ENCODE results near the gene TDRD9.
A peak's percentile ranks its signal among the peaks of the same experiment; 100 is the strongest.

The TDRD9 gene

GRCh38 chr14:104034976-104035699, 106.9 kb downstream of the TDRD9 start:
- DNase-seq, result peak; percentile 83
- no peak for TF ChIP-seq CTCF (IDR thresholded peaks at IDR 0.05; ENCODE audit: low read depth, low read length)
- H3K27me3 ChIP-seq (ENCODE audit: insufficient read depth, low read depth, severe bottlenecking), result no peaks in the 10 kb centered on the region
- peak overlapping the region; percentile 79 for H3K27ac ChIP-seq
- H3K36me3 ChIP-seq, result no peaks in the 10 kb centered on the region
- no peaks in the 10 kb centered on the region for H3K9me3 ChIP-seq (ENCODE audit: severe bottlenecking)
- H3K4me3 ChIP-seq (ENCODE audit: low read depth, low read length), result no peak overlapping the region

GRCh38 chr14:104036212-104036611, 108.0 kb downstream of the TDRD9 start:
- H3K9me3 ChIP-seq (ENCODE audit: severe bottlenecking), result no peaks in the 10 kb centered on the region
- H3K27me3 ChIP-seq (ENCODE audit: insufficient read depth, low read depth, severe bottlenecking), result no peaks in the 10 kb centered on the region
- H3K27ac ChIP-seq, result peak overlapping the region; percentile 79
- H3K36me3 ChIP-seq, result no peaks in the 10 kb centered on the region
- TF ChIP-seq CTCF (IDR thresholded peaks at IDR 0.05; ENCODE audit: low read depth, low read length), result no peak
- H3K4me3 ChIP-seq (ENCODE audit: low read depth, low read length), result no peak overlapping the region
- DNase-seq, result peak; percentile 67

- TF ChIP-seq CTCF (IDR thresholded peaks at IDR 0.05; ENCODE audit: low read depth, low read length), result no peak
- Histone ChIP-seq H3K36me3 (no peaks in the 10 kb centered on the region), H3K27ac (peak overlapping the region; percentile 79)
Observed at GRCh38 chr14:104037074-104037473, 108.8 kb downstream of the TDRD9 start.

GRCh38 chr14:104037903-104038302, 109.6 kb downstream of the TDRD9 start:
- Histone ChIP-seq H3K27me3 (ENCODE audit: insufficient read depth, low read depth, severe bottlenecking) (no peaks in the 10 kb centered on the region), H3K9me3 (ENCODE audit: severe bottlenecking) (no peaks in the 10 kb centered on the region), H3K4me3 (ENCODE audit: low read depth, low read length) (no peak overlapping the region), H3K27ac (peak overlapping the region; percentile 79), H3K36me3 (no peaks in the 10 kb centered on the region)
- no peak for TF ChIP-seq CTCF (IDR thresholded peaks at IDR 0.05; ENCODE audit: low read depth, low read length)
- DNase-seq, result no peak

More at GRCh38 chr14:104037074-104037473, 108.8 kb downstream of the TDRD9 start:
- no peak overlapping the region for H3K4me3 ChIP-seq (ENCODE audit: low read depth, low read length)
- no peak for DNase-seq
- no peaks in the 10 kb centered on the region for H3K9me3 ChIP-seq (ENCODE audit: severe bottlenecking)
- H3K27me3 ChIP-seq (ENCODE audit: insufficient read depth, low read depth, severe bottlenecking), result no peaks in the 10 kb centered on the region

- no peak for DNase-seq
Observed at GRCh38 chr14:104039214-104039613, 111.0 kb downstream of the TDRD9 start.

More at GRCh38 chr14:104039214-104039613, 111.0 kb downstream of the TDRD9 start:
- peaks cover 2% of the 10 kb centered on the region for H3K9me3 ChIP-seq (ENCODE audit: severe bottlenecking)
- no peaks in the 10 kb centered on the region for H3K27me3 ChIP-seq (ENCODE audit: insufficient read depth, low read depth, severe bottlenecking)
- H3K4me3 ChIP-seq (ENCODE audit: low read depth, low read length), result no peak overlapping the region
- no peak for TF ChIP-seq CTCF (IDR thresholded peaks at IDR 0.05; ENCODE audit: low read depth, low read length)
- H3K36me3 ChIP-seq, result no peaks in the 10 kb centered on the region
- H3K27ac ChIP-seq, result 0 out of 2 replicates have a peak overlapping the region, but pooled peaks have one; percentile 13

Measured in WERI-Rb-1 (cell line).